ENCODE data around the gene NAPG. TPM values are rescaled to one million over a fixed set of nuclear protein-coding genes. Genes with fewer than 3 reads are reported as not detected.

The NAPG gene
- total and polyA plus RNA-seq, 9 of the 15 experiments (the other 6 are each of a cell fraction or from before 2014, with no cell fraction given) = 31.6 to 63.3 (median 50.9) TPM

GRCh38 chr18:10477121-10477862 lies 48.5 kb upstream of the NAPG start:
- ChIA-PET CTCF (ENCODE audit: low intra/inter-chr PET ratio) (no interaction called here), POLR2A (no interaction called here)
- H3K36me3 ChIP-seq (ENCODE audit: control insufficient read depth, insufficient read depth, low read length) = no peaks in the 10 kb centered on the region
- DNase-seq (ENCODE audit: extremely low read depth in 1 of 4, low spot score in 3 of 4) (no peak), ATAC-seq (no peak), FAIRE-seq (no peak)
- 0% methylated on average over 3 of the region's 3 CpGs for WGBS (ENCODE audit: insufficient coverage, low coverage, missing lambda C conversion rate)
- H3K9me1 ChIP-seq (ENCODE audit: control insufficient read depth, insufficient read depth, low read length) = no peaks in the 10 kb centered on the region
- intact Hi-C loops (cut with micrococcal nuclease) = no loop called here
- TF ChIP-seq TCF7L2 (IDR thresholded peaks at IDR 0.05; ENCODE audit: low read depth, low read length) = no peak
- no peak for TF ChIP-seq MED1 (CRISPR knock-in tag; IDR thresholded peaks at IDR 0.05; ENCODE audit: borderline replicate concordance)
- no peak for TF ChIP-seq RAD51 (IDR thresholded peaks at IDR 0.05; ENCODE audit: borderline replicate concordance, low read depth)
- TF ChIP-seq CREB3L1 (IDR thresholded peaks at IDR 0.05; ENCODE audit: borderline replicate concordance, low read depth) = no peak
- TF ChIP-seq TOE1 (IDR thresholded peaks at IDR 0.05; ENCODE audit: borderline replicate concordance) = no peak
- no peak for TF ChIP-seq TOE1 (CRISPR knock-in tag; IDR thresholded peaks at IDR 0.05; ENCODE audit: borderline replicate concordance, low read depth)
- TF ChIP-seq MTF1 (CRISPR knock-in tag; IDR thresholded peaks at IDR 0.05; ENCODE audit: borderline replicate concordance) = no peak
- no peak for TF ChIP-seq CREB1 (IDR thresholded peaks at IDR 0.05)
- no peak for TF ChIP-seq CREB1 (CRISPR knock-in tag; IDR thresholded peaks at IDR 0.05)
- H3K9ac ChIP-seq (ENCODE audit: insufficient read depth in 1 of 2, low read depth in 2 of 2, low read length in 2 of 2) = no peak overlapping the region
- no peak overlapping the region for H2AFZ ChIP-seq (ENCODE audit: low read depth, low read length)
- in situ Hi-C loops (cut with MboI) = no loop called here
- H3K4me2 ChIP-seq (ENCODE audit: insufficient read depth, low read length) = no peak overlapping the region
- H3K79me2 ChIP-seq (ENCODE audit: control insufficient read depth, insufficient read depth, low read length) = no peaks in the 10 kb centered on the region
- no peaks in the 10 kb centered on the region for H3K9me3 ChIP-seq (replicated peaks; ENCODE audit: control insufficient read depth, insufficient read depth, low read depth, low read length)
- H3K27me3 ChIP-seq (ENCODE audit: control insufficient read depth in 2 of 2, insufficient read depth in 2 of 2, low read length in 2 of 2) = peaks cover 36 to 55% of the 10 kb centered on the region in 2 experiments
- no peak overlapping the region for H3K27ac ChIP-seq (ENCODE audit: extremely low read depth, low read depth, low read length)
- no peaks in the 10 kb centered on the region; the same call in 1 of the 2 replicates for H4K20me1 ChIP-seq (replicated peaks; ENCODE audit: control insufficient read depth, insufficient read depth, low read length)
- BruUV-seq (replicated peaks) = no TSS peak
- no peak overlapping the region for H3K4me3 ChIP-seq
- no peaks in the 10 kb centered on the region for H3K4me1 ChIP-seq (replicated peaks in 1 of 2; ENCODE audit: control insufficient read depth in 2 of 2, insufficient read depth in 2 of 2, low read length in 2 of 2)
